Heart right ventricle (tissue), 16 donors: ENCODE measurements around the gene TGFB2. TPM values are rescaled to one million over a fixed set of nuclear protein-coding genes. Genes with fewer than 3 reads are reported as not detected.

Experiments used
- ATAC-seq, 8 donors: fragments of 200-7000 bp; cut with Tn5 transposase; one replicate each; pipeline ENCODE4 v1.9.1; 2020; ENCODE audit warnings: mild to moderate bottlenecking in 8 of 8, moderate library complexity in 8 of 8, moderate number of reproducible peaks in 1 of 8
- DNase-seq, 2 donors: peaks; one replicate each; pipeline ENCODE4 v3.0.0-alpha.2; 2020
- H3K27ac ChIP-seq, 10 donors: fragments of 200-600 bp; sonication (generic) in 2 of 10; one replicate each; pipeline versions ENCODE4 v1.5.0 to v1.8.0; 2020 to 2022; ENCODE audit warnings: mild to moderate bottlenecking in 3 of 10
- H3K27me3 ChIP-seq, 7 donors: fragments of 200-600 bp; one replicate each; pipeline ENCODE4 v1.8.0; 2021 to 2022; ENCODE audit warnings: mild to moderate bottlenecking in 2 of 7
- H3K36me3 ChIP-seq, 9 donors: fragments of 200-600 bp; sonication (generic) in 1 of 9; one replicate each; pipeline versions ENCODE4 v1.5.0 to v1.8.0; 2020 to 2022; ENCODE audit warnings: mild to moderate bottlenecking in 2 of 9
- H3K4me1 ChIP-seq, 9 donors: fragments of 200-600 bp; sonication (generic) in 1 of 9; one replicate each; pipeline versions ENCODE4 v1.5.0 to v1.8.0; 2020 to 2022; ENCODE audit warnings: mild to moderate bottlenecking in 4 of 9
- H3K4me3 ChIP-seq, 10 donors: fragments of 200-600 bp; sonication (generic) in 2 of 10; one replicate each; pipeline versions ENCODE4 v1.5.0 to v1.8.0; 2020 to 2022; ENCODE audit warnings: mild to moderate bottlenecking in 7 of 10, moderate library complexity in 2 of 10
- H3K9me3 ChIP-seq, 11 donors: fragments of 200-600 bp in 10 of 11; sonication (generic) in 2 of 11; one replicate each; pipeline versions ENCODE4 v1.5.0 to v1.8.0; 2013 to 2022; ENCODE audit warnings: mild to moderate bottlenecking in 2 of 11, control low read depth in 1 of 11, moderate library complexity in 1 of 11
- WGBS, 2 donors: extraction: QIAGEN DNeasy Blood & Tissue Kit; methylation state at CpG; one replicate each; pipeline ENCODE4 v1.1.7; 2013; ENCODE audit warnings: inconsistent platforms in 1 of 2; 5-methylcytosine and 5-hydroxymethylcytosine counted together
- intact Hi-C, 10 donors: fragments of 100-400 bp; cut with DNase I; formaldehyde crosslinking; loops; one replicate each; pipeline versions ENCODE4 v1.11.1 to v1.14.2; 2022
- polyA plus RNA-seq, 2 donors: library from polyadenylated mRNA; stranded (reverse); fragments of 200-250 nt; gene quantifications; one replicate each; pipeline ENCODE4 v1.2.3, GENCODE V29; 2013
- total RNA-seq, 10 donors: library from RNA; stranded (reverse); fragmentation: NEBNext Ultra II Directional in 3 of 10; extraction: Animal tissue kit (Norgen Biotek cat#: 25700) in 3 of 10; gene quantifications; one replicate each; pipeline versions ENCODE4 v1.2.1 to v1.2.4, GENCODE V29; 2021 to 2023
- TF ChIP-seq, protein P1 (sequence below), 9 donors: fragments of 200-600 bp; sonication (generic) in 2 of 9; IDR thresholded peaks; one replicate each; pipeline versions ENCODE4 v1.5.0 to v1.8.0; 2021 to 2022; ENCODE audit warnings: antibody characterized with exemption in 9 of 9, mild to moderate bottlenecking in 5 of 9, moderate library complexity in 1 of 9
- donor health status: Arrhythmogenic right ventricular cardiomyopathy.
- donor health status: ischemic (EF 13 %, LVEDD 7.1; RV severe dilation, severe dysfunction).
- donor health status: healthy with polysubstance abuse.
- donor health status: DM: no; HTN: yes; CAD: no.
- donor health status: DM: no; HTN: no; CAD: no.
- donor health status: ischemic (EF 25% LVEDD 6.9; RV normal size, moderate dysfunction).
- donor health status: ischemic (EF 25% LVEDD 5.7; RV mildly dilated, moderate dysfunction).
- donor health status: healthy.
- donor health status: DM: yes; HTN: yes; CAD: no.
- donor health status: Ischemic cardiomyopathy.
- donor health status: ischemic (EF 35%, LVEDD 5.7; RV mildly dilated, moderate dysfunction).
- donor health status: nonischemic (EF 11% LVEDD 7.7; RV severe dilation, severe dysfunction).
- donor health status: DM: yes; HTN: yes; CAD: no.
- donor health status: PGD.
- donor health status: ischemic (EF 29% LVEDD 5.4; RV normal size, mild dysfunction).
- donor health status: nonischemic (EF 23%, LVEDD 6.1; RV moderate dilation, normal function).

The TGFB2 gene
- total and polyA plus RNA-seq, 12 donors, result 0.51 to 63.3 (median 4.8) TPM

- Histone ChIP-seq H3K27ac (no peak overlapping the region), H3K9me3 (no peaks in the 10 kb centered on the region), H3K36me3 (no peaks in the 10 kb centered on the region), H3K27me3 (no peaks in the 10 kb centered on the region), H3K4me1 (peaks cover 0 to 15% (median 5%) of the 10 kb centered on the region in 9 donors), H3K4me3 (no peak overlapping the region)
- intact Hi-C loops, result no loop called here
- no peak for DNase-seq
- no peak for ATAC-seq
- TF ChIP-seq, protein P1, sequence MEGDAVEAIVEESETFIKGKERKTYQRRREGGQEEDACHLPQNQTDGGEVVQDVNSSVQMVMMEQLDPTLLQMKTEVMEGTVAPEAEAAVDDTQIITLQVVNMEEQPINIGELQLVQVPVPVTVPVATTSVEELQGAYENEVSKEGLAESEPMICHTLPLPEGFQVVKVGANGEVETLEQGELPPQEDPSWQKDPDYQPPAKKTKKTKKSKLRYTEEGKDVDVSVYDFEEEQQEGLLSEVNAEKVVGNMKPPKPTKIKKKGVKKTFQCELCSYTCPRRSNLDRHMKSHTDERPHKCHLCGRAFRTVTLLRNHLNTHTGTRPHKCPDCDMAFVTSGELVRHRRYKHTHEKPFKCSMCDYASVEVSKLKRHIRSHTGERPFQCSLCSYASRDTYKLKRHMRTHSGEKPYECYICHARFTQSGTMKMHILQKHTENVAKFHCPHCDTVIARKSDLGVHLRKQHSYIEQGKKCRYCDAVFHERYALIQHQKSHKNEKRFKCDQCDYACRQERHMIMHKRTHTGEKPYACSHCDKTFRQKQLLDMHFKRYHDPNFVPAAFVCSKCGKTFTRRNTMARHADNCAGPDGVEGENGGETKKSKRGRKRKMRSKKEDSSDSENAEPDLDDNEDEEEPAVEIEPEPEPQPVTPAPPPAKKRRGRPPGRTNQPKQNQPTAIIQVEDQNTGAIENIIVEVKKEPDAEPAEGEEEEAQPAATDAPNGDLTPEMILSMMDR (IDR thresholded peaks at IDR 0.05), result no peak
- 59 to 62% methylated on average over 2 of the region's 2 CpGs for WGBS, 2 donors
Observed at GRCh38 chr1:218493986-218494385, 148.8 kb downstream of the TGFB2 start.

Other genes with a start within 250 kb of the TGFB2 start
- gene RRP15, start 60.0 kb upstream of the TGFB2 start, total RNA-seq, result 10 to 100 TPM; 17.4 to 26.6 (median 22.1) TPM
- gene RRP15, start 60.0 kb upstream of the TGFB2 start, polyA plus RNA-seq, result 1 to 10 TPM; 3.6 to 3.9 TPM